Aorta (tissue), 5 donors: ENCODE measurements around the gene SLITRK2. TPM values are rescaled to one million over a fixed set of nuclear protein-coding genes. Genes with fewer than 3 reads are reported as not detected.

ENCODE experiments used
- ATAC-seq: fragments of 200-7000 bp; cut with Tn5 transposase; one replicate; pipeline ENCODE4 v1.9.1; 2022; ENCODE audit warnings: moderate library complexity; ENCODE audit not compliant: low FRiP score
- DNase-seq, 2 donors: peaks; one replicate each; pipeline ENCODE4 v3.0.0-alpha.2; 2020
- H3K27ac ChIP-seq, 2 donors: one replicate each; pipeline ENCODE4 v1.5.1; 2013; ENCODE audit warnings: low read length in 2 of 2, mild to moderate bottlenecking in 2 of 2, moderate library complexity in 2 of 2, control low read depth in 1 of 2, inconsistent platforms in 1 of 2, low read depth in 1 of 2
- H3K27me3 ChIP-seq, 2 donors: one replicate each; pipeline ENCODE4 v1.6.1; 2013; ENCODE audit warnings: control low read depth in 1 of 2, low read length in 1 of 2, mild to moderate bottlenecking in 1 of 2, moderate library complexity in 1 of 2; ENCODE audit not compliant: insufficient read depth in 2 of 2, control insufficient read depth in 1 of 2
- H3K36me3 ChIP-seq, 2 donors: one replicate each; pipeline ENCODE4 v1.6.1; 2013; ENCODE audit warnings: control low read depth in 1 of 2, low read length in 1 of 2, mild to moderate bottlenecking in 1 of 2; ENCODE audit not compliant: insufficient read depth in 2 of 2, control insufficient read depth in 1 of 2
- H3K4me1 ChIP-seq, 2 donors: one replicate each; pipeline ENCODE4 v1.6.1; 2013; ENCODE audit warnings: low read length in 2 of 2, control low read depth in 1 of 2, mild to moderate bottlenecking in 1 of 2, moderate library complexity in 1 of 2; ENCODE audit not compliant: insufficient read depth in 2 of 2, control insufficient read depth in 1 of 2
- H3K4me3 ChIP-seq, 2 donors: one replicate each; pipeline ENCODE4 v1.5.1; 2013; ENCODE audit warnings: low read length in 2 of 2, control low read depth in 1 of 2, mild to moderate bottlenecking in 1 of 2
- H3K9me3 ChIP-seq: one replicate; pipeline ENCODE4 v1.6.1; 2013; ENCODE audit warnings: mild to moderate bottlenecking, low read length; ENCODE audit not compliant: control insufficient read depth
- WGBS, 2 donors: extraction: QIAGEN DNeasy Blood & Tissue Kit; methylation state at CpG; one replicate each; pipeline ENCODE4 v1.1.7; 2013; 5-methylcytosine and 5-hydroxymethylcytosine counted together
- intact Hi-C, 2 donors: fragments of 100-400 bp; cut with DNase I; formaldehyde crosslinking; loops; one replicate each; pipeline versions ENCODE4 v1.14.2 to v1.15.0; 2022
- polyA plus RNA-seq, 2 donors: library from polyadenylated mRNA; stranded (reverse); fragments of 200-250 nt; gene quantifications; one replicate each; pipeline ENCODE4 v1.2.3, GENCODE V29; 2013
- total RNA-seq, 2 donors: library from RNA; stranded (reverse); fragmentation: NEBNext Ultra II Directional; extraction: Animal tissue kit (Norgen Biotek cat#: 25700); gene quantifications; one replicate each; pipeline ENCODE4 v1.2.1, GENCODE V29; 2021
- donor health status: healthy with polysubstance abuse.
- donor health status: Bipolar disorder and iron deficiency.
- donor health status: DM: no; HTN: no; CAD: no.
- donor health status: DM: no; HTN: no; CAD: no.
- donor health status: DM: yes; HTN: yes; CAD: no.

Gene SLITRK2
- total and polyA plus RNA-seq, 4 donors = under 0.01 to 0.93 (median 0.48) TPM

DNA sequence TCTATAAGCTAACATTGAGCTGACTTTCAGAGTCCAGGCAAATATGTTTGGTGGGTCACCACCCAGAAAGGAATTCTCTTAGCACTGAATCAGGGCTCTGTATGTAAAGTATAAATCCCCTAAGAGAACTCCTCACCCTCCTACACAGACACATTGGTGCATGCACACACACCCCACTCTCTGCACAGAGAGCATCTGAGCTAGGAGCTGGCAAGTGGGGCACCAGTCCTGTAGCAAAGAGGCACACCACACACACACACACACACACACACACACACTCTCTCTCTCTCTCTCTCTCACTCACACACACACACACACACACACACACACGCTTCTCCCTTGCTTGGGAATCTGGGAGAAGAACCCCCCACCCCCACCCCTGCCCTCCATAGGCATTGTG lies 3.2 kb downstream of the SLITRK2 start:
- intact Hi-C loops = no loop called here
- no peak overlapping the region for H3K4me3 ChIP-seq
- H3K27ac ChIP-seq = no peak overlapping the region
- ATAC-seq (no peak), DNase-seq (no peak)
- H3K27me3 ChIP-seq = no peaks in the 10 kb centered on the region
- H3K4me1 ChIP-seq = no peaks in the 10 kb centered on the region
- H3K9me3 ChIP-seq = no peaks in the 10 kb centered on the region
- 78% methylated on average over 1 of the region's 1 CpG; no CpG with 5 or more reads in 1 of the 2 donors for WGBS, 2 donors
- H3K36me3 ChIP-seq = no peaks in the 10 kb centered on the region

DNA sequence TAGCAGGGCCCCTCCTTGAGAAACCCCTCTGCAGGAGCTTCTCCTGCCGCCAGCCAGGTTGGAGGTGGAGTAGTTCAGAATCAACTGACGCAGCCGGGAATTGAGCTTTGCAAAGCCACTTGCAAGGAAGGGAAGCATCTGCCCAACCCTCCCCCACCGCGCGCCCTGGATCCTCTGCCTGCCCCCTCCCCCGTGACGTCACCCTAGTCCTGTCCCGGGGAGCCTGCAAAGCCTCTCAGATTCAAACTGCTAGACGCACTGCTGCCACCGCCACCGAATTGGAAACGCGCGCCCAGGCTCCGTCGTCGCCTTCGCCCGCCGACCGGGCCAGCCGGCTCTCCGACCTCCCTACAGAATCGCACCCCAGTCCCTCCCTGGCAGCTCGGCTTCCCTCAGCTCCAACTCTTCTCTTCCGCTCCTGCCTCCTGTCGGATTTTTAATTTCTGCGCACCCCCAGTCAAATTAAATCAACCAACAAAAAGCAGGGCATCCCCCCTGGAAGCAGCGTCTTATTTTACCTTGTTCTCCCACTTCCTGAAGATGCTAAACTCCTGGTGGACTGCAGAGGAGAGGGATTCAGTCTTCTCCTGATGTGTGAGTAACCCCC lies 3.8 kb downstream of the SLITRK2 start:
- intact Hi-C loops = no loop called here
- ATAC-seq (no peak), DNase-seq (peak; percentile 46 to 66)
- H3K36me3 ChIP-seq = no peaks in the 10 kb centered on the region
- H3K4me3 ChIP-seq = no peak overlapping the region
- H3K9me3 ChIP-seq = no peaks in the 10 kb centered on the region
- H3K27ac ChIP-seq = no peak overlapping the region
- H3K27me3 ChIP-seq = no peaks in the 10 kb centered on the region
- no peaks in the 10 kb centered on the region for H3K4me1 ChIP-seq
- 9 to 30% methylated on average over 27 to 30 of the region's 30 CpGs for WGBS, 2 donors

DNA sequence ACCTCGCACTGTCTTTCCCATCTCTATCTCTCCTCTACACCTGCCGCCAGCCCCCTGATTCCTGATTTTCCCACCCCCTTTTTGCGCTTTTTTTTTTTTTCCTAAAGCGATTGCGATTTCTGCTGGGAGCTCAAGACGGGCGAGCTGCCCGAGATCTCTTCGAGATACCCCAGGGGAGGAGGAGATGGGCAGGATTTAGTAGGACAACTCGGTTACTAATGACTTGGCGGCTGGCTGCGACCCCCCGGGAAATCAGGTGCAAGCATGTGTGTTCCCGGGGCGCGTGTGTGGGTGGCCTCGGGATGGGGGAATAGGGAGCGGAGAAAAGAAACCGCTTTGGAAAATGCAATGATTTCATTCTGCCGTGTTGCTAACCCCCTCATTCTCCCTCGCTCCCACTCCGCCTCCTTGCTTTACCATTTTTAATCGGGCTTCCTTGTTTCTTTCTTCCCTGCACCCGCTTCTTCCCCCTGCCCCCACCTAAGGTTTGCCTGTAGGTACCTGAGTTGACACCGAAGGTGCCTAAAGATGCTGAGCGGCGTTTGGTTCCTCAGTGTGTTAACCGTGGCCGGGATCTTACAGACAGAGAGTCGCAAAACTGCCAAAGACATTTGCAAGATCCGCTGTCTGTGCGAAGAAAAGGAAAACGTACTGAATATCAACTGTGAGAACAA lies 4.4 kb downstream of the SLITRK2 start:
- no peak for ATAC-seq
- H3K36me3 ChIP-seq = no peaks in the 10 kb centered on the region
- no peak overlapping the region for H3K27ac ChIP-seq
- DNase-seq = peak in 1 of 2 donors; percentile 64
- no peak overlapping the region for H3K4me3 ChIP-seq
- 43 to 49% methylated on average over 33 of the region's 33 CpGs for WGBS, 2 donors
- no peaks in the 10 kb centered on the region for H3K9me3 ChIP-seq
- no peaks in the 10 kb centered on the region for H3K4me1 ChIP-seq
- intact Hi-C loops = no loop called here
- no peaks in the 10 kb centered on the region for H3K27me3 ChIP-seq

DNA sequence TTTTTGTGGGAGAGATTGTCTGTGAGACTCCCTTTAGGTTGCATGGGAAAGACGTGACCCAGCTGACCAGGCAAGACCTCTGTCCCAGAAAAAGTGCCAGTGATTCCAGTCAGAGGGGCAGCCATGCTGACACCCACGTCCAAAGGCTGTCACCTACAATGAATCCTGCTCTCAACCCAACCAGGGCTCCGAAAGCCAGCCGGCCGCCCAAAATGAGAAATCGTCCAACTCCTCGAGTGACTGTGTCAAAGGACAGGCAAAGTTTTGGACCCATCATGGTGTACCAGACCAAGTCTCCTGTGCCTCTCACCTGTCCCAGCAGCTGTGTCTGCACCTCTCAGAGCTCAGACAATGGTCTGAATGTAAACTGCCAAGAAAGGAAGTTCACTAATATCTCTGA lies 5.5 kb downstream of the SLITRK2 start:
- no peaks in the 10 kb centered on the region for H3K27me3 ChIP-seq
- no peak for DNase-seq
- H3K4me3 ChIP-seq = no peak overlapping the region
- no peak overlapping the region for H3K27ac ChIP-seq
- intact Hi-C loops = no loop called here
- H3K9me3 ChIP-seq = no peaks in the 10 kb centered on the region
- no peaks in the 10 kb centered on the region for H3K4me1 ChIP-seq
- WGBS, 2 donors = 82 to 93% methylated on average over 7 of the region's 7 CpGs
- no peak for ATAC-seq
- H3K36me3 ChIP-seq = no peaks in the 10 kb centered on the region

DNA sequence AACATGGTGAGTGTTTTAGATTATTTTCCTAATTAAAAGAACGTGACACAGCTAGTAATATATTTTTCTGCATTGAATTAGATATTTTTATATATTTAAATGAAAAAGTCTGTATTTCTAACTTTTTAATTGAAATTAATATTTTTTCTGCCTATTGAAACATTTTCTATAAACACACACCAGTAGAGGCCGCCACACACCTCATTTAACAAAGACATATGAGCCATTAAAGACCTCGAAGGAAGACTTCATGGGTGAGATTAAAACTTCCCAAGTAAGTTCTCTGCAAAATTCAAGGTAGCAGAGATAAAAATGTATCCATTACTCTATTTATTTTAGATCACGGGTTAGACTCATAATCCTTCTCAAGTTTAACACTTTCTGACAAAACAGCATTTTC lies 8.3 kb downstream of the SLITRK2 start:
- intact Hi-C loops = no loop called here
- DNase-seq (no peak), ATAC-seq (no peak)
- Histone ChIP-seq H3K4me3 (no peak overlapping the region), H3K9me3 (no peaks in the 10 kb centered on the region), H3K27ac (no peak overlapping the region), H3K27me3 (peaks cover 0 to 1% of the 10 kb centered on the region in 2 donors), H3K36me3 (no peaks in the 10 kb centered on the region), H3K4me1 (no peaks in the 10 kb centered on the region)
- 7 to 12% methylated on average over 4 of the region's 4 CpGs for WGBS, 2 donors

DNA sequence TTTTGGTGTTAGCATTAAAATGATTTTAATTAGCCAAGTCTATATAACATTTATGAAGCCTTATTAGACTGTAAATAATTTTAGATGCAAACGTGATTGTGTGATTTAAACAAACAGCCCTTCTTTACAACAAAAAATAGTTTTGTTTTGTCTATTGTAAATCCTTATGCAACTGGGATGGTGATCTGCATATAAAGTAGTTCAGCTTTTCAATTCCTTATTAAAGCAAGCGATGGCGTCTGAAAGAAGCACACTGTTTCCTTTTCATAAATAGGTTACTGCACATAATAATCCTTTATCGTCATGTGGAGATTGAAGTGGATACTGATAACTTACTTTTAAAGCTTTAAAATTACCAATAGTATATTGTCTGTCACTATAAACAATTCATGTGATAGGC lies 8.8 kb downstream of the SLITRK2 start:
- ATAC-seq = no peak
- no peaks in the 10 kb centered on the region for H3K9me3 ChIP-seq
- H3K27me3 ChIP-seq = peaks cover 0 to 1% of the 10 kb centered on the region in 2 donors
- intact Hi-C loops = no loop called here
- H3K36me3 ChIP-seq = no peaks in the 10 kb centered on the region
- H3K4me3 ChIP-seq = no peak overlapping the region
- no peak for DNase-seq
- no peak overlapping the region for H3K27ac ChIP-seq
- H3K4me1 ChIP-seq = no peaks in the 10 kb centered on the region
- 52 to 75% methylated on average over 4 of the region's 4 CpGs for WGBS, 2 donors

DNA sequence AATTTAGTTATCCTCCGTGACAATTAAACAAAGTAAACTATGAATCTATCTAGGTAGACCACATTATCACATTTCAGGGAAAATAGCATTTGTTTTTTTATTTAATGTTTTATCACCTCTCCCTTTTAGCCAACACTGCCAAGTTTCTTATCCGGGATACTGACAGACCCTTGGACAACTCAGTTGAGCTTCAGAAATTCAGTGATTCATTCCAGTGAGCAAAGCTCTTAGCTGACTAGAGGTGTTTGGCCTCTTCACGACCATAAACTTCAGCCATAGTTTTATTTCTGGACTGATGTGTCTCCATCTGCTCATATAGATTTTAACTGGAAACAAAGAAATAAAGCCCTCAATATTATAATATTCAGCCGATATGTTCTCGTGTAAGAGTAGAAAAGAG lies 15.2 kb downstream of the SLITRK2 start:
- Histone ChIP-seq H3K27me3 (peaks cover 0 to 1% of the 10 kb centered on the region in 2 donors), H3K27ac (no peak overlapping the region), H3K4me1 (no peaks in the 10 kb centered on the region), H3K36me3 (no peaks in the 10 kb centered on the region), H3K4me3 (no peak overlapping the region), H3K9me3 (no peaks in the 10 kb centered on the region)
- ATAC-seq = no peak
- intact Hi-C loops = no loop called here
- no peak for DNase-seq
- WGBS, 2 donors = 54 to 58% methylated on average over 5 of the region's 5 CpGs

DNA sequence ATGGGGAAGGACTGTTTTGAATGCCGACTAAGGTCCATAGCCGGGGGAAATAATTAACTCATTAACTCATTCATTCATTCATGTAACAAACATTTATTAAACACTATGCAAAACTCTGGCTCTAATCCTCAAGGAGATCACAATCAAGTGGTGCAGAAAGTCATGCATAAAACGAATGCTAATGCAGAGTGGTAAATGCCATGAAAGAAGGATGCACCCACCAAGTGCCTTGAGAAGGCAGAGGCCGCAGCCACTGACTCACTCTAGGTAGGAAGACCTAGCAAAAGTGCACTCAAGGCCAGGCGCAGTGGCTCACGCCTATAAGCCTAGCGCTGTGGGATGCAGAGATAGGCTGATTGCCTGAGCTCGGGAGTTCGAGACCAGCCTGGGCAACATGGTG lies 22.9 kb downstream of the SLITRK2 start:
- Histone ChIP-seq H3K4me3 (no peak overlapping the region), H3K27me3 (no peaks in the 10 kb centered on the region), H3K36me3 (no peaks in the 10 kb centered on the region), H3K27ac (no peak overlapping the region), H3K4me1 (no peaks in the 10 kb centered on the region), H3K9me3 (no peaks in the 10 kb centered on the region)
- ATAC-seq (no peak), DNase-seq (no peak)
- 76 to 79% methylated on average over 9 of the region's 9 CpGs for WGBS, 2 donors
- intact Hi-C loops = no loop called here
